Right lobe of liver (tissue), 4 donors: ENCODE data around the gene CREB5.

Experiments
- POLR2A ChIP-seq: fragments of 450-650 bp; IDR thresholded peaks from one replicate; pipeline ENCODE4 v1.6.1; 2017; ENCODE audit warnings: antibody characterized with exemption, mild to moderate bottlenecking
- TF ChIP-seq, protein P1 (sequence below), 4 donors: fragments of 200-600 bp in 3 of 4; fragments of 450-650 bp in 1 of 4; IDR thresholded peaks; one replicate each; pipeline versions ENCODE4 v1.5.1 to v1.8.0; 2016 to 2022; ENCODE audit warnings: antibody characterized with exemption in 4 of 4, mild to moderate bottlenecking in 2 of 4
- donor health status: DM: no; HTN: no; CAD: no.
- donor health status: DM: no; HTN: no; CAD: no.
- donor health status: DM: no; HTN: yes; CAD: no.

DNA sequence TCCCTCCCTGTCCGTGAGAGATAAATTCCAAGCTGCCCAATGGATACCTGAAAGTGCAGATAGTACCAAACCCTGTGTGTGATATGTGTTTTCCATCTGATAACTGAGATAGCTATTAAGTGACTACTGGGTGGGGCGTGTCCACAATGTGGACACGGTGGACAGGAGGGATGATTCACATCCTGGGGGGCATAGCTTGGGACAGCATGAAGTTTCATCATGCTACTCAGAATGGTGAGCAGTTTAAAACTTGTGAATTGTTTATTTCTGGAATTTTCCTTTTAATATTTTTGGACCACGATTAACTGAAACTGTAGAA, 158.6 kb downstream of the CREB5 start:
- TF ChIP-seq, protein P1, sequence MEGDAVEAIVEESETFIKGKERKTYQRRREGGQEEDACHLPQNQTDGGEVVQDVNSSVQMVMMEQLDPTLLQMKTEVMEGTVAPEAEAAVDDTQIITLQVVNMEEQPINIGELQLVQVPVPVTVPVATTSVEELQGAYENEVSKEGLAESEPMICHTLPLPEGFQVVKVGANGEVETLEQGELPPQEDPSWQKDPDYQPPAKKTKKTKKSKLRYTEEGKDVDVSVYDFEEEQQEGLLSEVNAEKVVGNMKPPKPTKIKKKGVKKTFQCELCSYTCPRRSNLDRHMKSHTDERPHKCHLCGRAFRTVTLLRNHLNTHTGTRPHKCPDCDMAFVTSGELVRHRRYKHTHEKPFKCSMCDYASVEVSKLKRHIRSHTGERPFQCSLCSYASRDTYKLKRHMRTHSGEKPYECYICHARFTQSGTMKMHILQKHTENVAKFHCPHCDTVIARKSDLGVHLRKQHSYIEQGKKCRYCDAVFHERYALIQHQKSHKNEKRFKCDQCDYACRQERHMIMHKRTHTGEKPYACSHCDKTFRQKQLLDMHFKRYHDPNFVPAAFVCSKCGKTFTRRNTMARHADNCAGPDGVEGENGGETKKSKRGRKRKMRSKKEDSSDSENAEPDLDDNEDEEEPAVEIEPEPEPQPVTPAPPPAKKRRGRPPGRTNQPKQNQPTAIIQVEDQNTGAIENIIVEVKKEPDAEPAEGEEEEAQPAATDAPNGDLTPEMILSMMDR (IDR thresholded peaks at IDR 0.05) = no peak
- no peak for TF ChIP-seq POLR2A
